Ascending aorta (tissue), 2 donors: Measurements from ENCODE around the gene DHRS1. TPM values are rescaled to one million over a fixed set of nuclear protein-coding genes. Genes with fewer than 3 reads are reported as not detected.
A peak's percentile ranks its signal among the peaks of the same experiment; 100 is the strongest.

Experiments
- DNase-seq, 2 donors: peaks; one replicate each; pipeline ENCODE4 v3.0.0-alpha.2; 2019; ENCODE audit warnings: low spot score in 2 of 2
- H3K27ac ChIP-seq, 2 donors: fragments of 200-600 bp; sonication (generic); one replicate each; pipeline ENCODE4 v1.5.1; 2016 to 2017; ENCODE audit warnings: mild to moderate bottlenecking in 1 of 2
- H3K27me3 ChIP-seq: fragments of 200-600 bp; sonication (generic); one replicate; pipeline ENCODE4 v1.5.1; 2017
- H3K36me3 ChIP-seq, 2 donors: fragments of 200-600 bp; sonication (generic); one replicate each; pipeline ENCODE4 v1.5.1; 2016
- H3K4me1 ChIP-seq, 2 donors: fragments of 200-600 bp; sonication (generic); one replicate each; pipeline ENCODE4 v1.5.1; 2016 to 2017; ENCODE audit warnings: mild to moderate bottlenecking in 1 of 2
- H3K4me3 ChIP-seq, 2 donors: fragments of 200-600 bp; sonication (generic); one replicate each; pipeline ENCODE4 v1.5.1; 2016 to 2017; ENCODE audit warnings: mild to moderate bottlenecking in 1 of 2
- H3K9me3 ChIP-seq, 2 donors: fragments of 200-600 bp; sonication (generic); one replicate each; pipeline ENCODE4 v1.5.1; 2016
- CTCF ChIP-seq, 3 experiments: fragments of 200-600 bp in 2 of 3; fragments of 450-650 bp in 1 of 3; sonication (generic) in 2 of 3; IDR thresholded peaks; one replicate each; pipeline ENCODE4 v1.5.1; 2016 to 2019; ENCODE audit warnings: antibody characterized with exemption in 3 of 3, mild to moderate bottlenecking in 1 of 3, moderate library complexity in 1 of 3
- intact Hi-C: fragments of 100-400 bp; cut with DNase I; formaldehyde crosslinking; loops from one replicate; pipeline ENCODE4 v1.15.1; 2023
- total RNA-seq: library from RNA; depleted of rRNA; stranded (reverse); fragments of >200 nt; gene quantifications from one replicate; pipeline ENCODE4 v1.1.0, GENCODE V29; 2016

DHRS1 gene
- total RNA-seq, 1 donor from 2014 or later: 100 TPM

- no peaks in the 10 kb centered on the region for H3K9me3 ChIP-seq
- H3K27ac ChIP-seq: peak overlapping the region; percentile 94 to 99
- TF ChIP-seq CTCF (IDR thresholded peaks at IDR 0.05): no peak
- H3K27me3 ChIP-seq: no peaks in the 10 kb centered on the region
- intact Hi-C loops: loop anchor here (1.0 to 5.0 kb wide), 6 partner anchors 49 to 941 kb away; partner anchors contain the start of genes DCAF11, NRL, PPP1R3E and TM9SF1
- H3K4me1 ChIP-seq: peaks cover 15 to 32% of the 10 kb centered on the region in 2 donors
- peaks cover 15 to 26% of the 10 kb centered on the region in 2 donors for H3K36me3 ChIP-seq
- peak in 1 of 2 donors; percentile 75 for DNase-seq
- peak overlapping the region; percentile 81 to 95 for H3K4me3 ChIP-seq
Measured at GRCh38 chr14:24243336-24243836, 56.2 kb downstream of the DHRS1 start.

GRCh38 chr14:24241829-24242443, 57.6 kb downstream of the DHRS1 start:
- peak; percentile 54 to 67 (median 56) for TF ChIP-seq CTCF (IDR thresholded peaks at IDR 0.05)
- peak in 1 of 2 donors; percentile 94 for DNase-seq
- H3K27ac ChIP-seq: peak overlapping the region; percentile 94 to 99
- peaks cover 15 to 32% of the 10 kb centered on the region in 2 donors for H3K4me1 ChIP-seq
- intact Hi-C loops: loop anchor here (1.0 to 5.0 kb wide), 11 partner anchors 10 to 940 kb away; partner anchors contain the start of genes CHMP4A, DCAF11, DHRS1 and EMC9
- H3K4me3 ChIP-seq: peak overlapping the region; percentile 81 to 95
- peaks cover 26 to 41% of the 10 kb centered on the region in 2 donors for H3K36me3 ChIP-seq
- H3K27me3 ChIP-seq: no peaks in the 10 kb centered on the region
- no peaks in the 10 kb centered on the region for H3K9me3 ChIP-seq

Other genes with a start within 250 kb of the DHRS1 start
- gene CARMIL3, start 247.8 kb downstream of the DHRS1 start, total RNA-seq: not detected
- gene CPNE6, start 228.2 kb downstream of the DHRS1 start, total RNA-seq: not detected
- gene PCK2, start 205.5 kb downstream of the DHRS1 start, total RNA-seq: 26.1 TPM
- 52.3 TPM for gene DCAF11, start 185.0 kb downstream of the DHRS1 start, total RNA-seq
- gene NRL, start 184.8 kb downstream of the DHRS1 start, total RNA-seq: not detected
- gene FITM1, start 169.1 kb downstream of the DHRS1 start, total RNA-seq: not detected
- 55.5 TPM for gene PSME1, start 163.6 kb downstream of the DHRS1 start, total RNA-seq
- gene EMC9, start 158.2 kb downstream of the DHRS1 start, total RNA-seq: 3.4 TPM
- 100 TPM for gene PSME2, start 153.2 kb downstream of the DHRS1 start, total RNA-seq
- 182 TPM for gene RNF31, start 152.3 kb downstream of the DHRS1 start, total RNA-seq
- gene IRF9, start 138.5 kb downstream of the DHRS1 start, total RNA-seq: 24.7 TPM
- gene REC8, start 127.7 kb downstream of the DHRS1 start, total RNA-seq: 9.6 TPM
- 140 TPM for gene IPO4, start 111.0 kb downstream of the DHRS1 start, total RNA-seq
- 86.5 TPM for gene TM9SF1, start 104.3 kb downstream of the DHRS1 start, total RNA-seq
- gene TSSK4, start 94.1 kb downstream of the DHRS1 start, total RNA-seq: not detected
- gene CHMP4A, start 86.3 kb downstream of the DHRS1 start, total RNA-seq: 27.0 TPM
- gene MDP1, start 83.7 kb downstream of the DHRS1 start, total RNA-seq: 58.8 TPM
- gene NEDD8, start 67.4 kb downstream of the DHRS1 start, total RNA-seq: 72.8 TPM
- 37.5 TPM for gene GMPR2, start 66.9 kb downstream of the DHRS1 start, total RNA-seq
- gene TINF2, start 57.2 kb downstream of the DHRS1 start, total RNA-seq: 70.0 TPM
- gene TGM1, start 36.6 kb downstream of the DHRS1 start, total RNA-seq: 1.7 TPM
- gene RABGGTA, start 28.2 kb downstream of the DHRS1 start, total RNA-seq: 54.9 TPM
- 33.5 TPM for gene NOP9, start 70 bp upstream of the DHRS1 start, total RNA-seq
- gene CIDEB, start 8.2 kb upstream of the DHRS1 start, total RNA-seq: 72.8 TPM
- 3.0 TPM for gene LTB4R2, start 10.4 kb upstream of the DHRS1 start, total RNA-seq
- 3.6 TPM for gene LTB4R, start 11.7 kb upstream of the DHRS1 start, total RNA-seq
- gene ADCY4, start 35.3 kb upstream of the DHRS1 start, total RNA-seq: 143 TPM
- 2.3 TPM for gene RIPK3, start 40.2 kb upstream of the DHRS1 start, total RNA-seq
- gene NFATC4, start 68.4 kb upstream of the DHRS1 start, total RNA-seq: 58.9 TPM
- gene NYNRIN, start 99.2 kb upstream of the DHRS1 start, total RNA-seq: 23.1 TPM
- gene CBLN3, start 129.9 kb upstream of the DHRS1 start, total RNA-seq: 2.2 TPM
- gene KHNYN, start 130.2 kb upstream of the DHRS1 start, total RNA-seq: 70.4 TPM
- 98.3 TPM for gene SDR39U1, start 143.0 kb upstream of the DHRS1 start, total RNA-seq
- not detected for gene CMA1, start 208.5 kb upstream of the DHRS1 start, total RNA-seq